Lung (tissue), 12 donors: ENCODE results near the gene RRM1. TPM values are rescaled to one million over a fixed set of nuclear protein-coding genes. Genes with fewer than 3 reads are reported as not detected.
"Not testable (repeated sequence)": the region's sequence is repeated elsewhere in the genome, so short reads cannot be mapped to it uniquely, and the experiment has no call there.

ENCODE experiments used
- ATAC-seq: fragments of 200-7000 bp; cut with Tn5 transposase; one replicate; pipeline ENCODE4 v1.9.1; 2020; ENCODE audit warnings: moderate number of reproducible peaks; ENCODE audit not compliant: insufficient read depth, low FRiP score
- DNase-seq, 3 donors: peaks; one replicate each; pipeline ENCODE4 v3.0.0-alpha.2; 2013 to 2017
- H3K27ac ChIP-seq, 2 donors: one replicate each; pipeline ENCODE4 v1.5.1; 2013; ENCODE audit warnings: mild to moderate bottlenecking in 2 of 2, moderate library complexity in 2 of 2, control low read depth in 1 of 2, inconsistent platforms in 1 of 2, low read depth in 1 of 2, low read length in 1 of 2
- H3K27me3 ChIP-seq, 3 donors: one replicate each; pipeline ENCODE4 v1.5.1; 2013; ENCODE audit warnings: low read length in 2 of 3; ENCODE audit not compliant: control insufficient read depth in 3 of 3, insufficient read depth in 3 of 3
- H3K36me3 ChIP-seq, 4 donors: one replicate each; pipeline ENCODE4 v1.5.1; 2013; ENCODE audit warnings: low read length in 4 of 4, mild to moderate bottlenecking in 1 of 4, moderate library complexity in 1 of 4; ENCODE audit not compliant: control insufficient read depth in 4 of 4, insufficient read depth in 4 of 4
- H3K4me1 ChIP-seq, 5 donors: one replicate each; pipeline ENCODE4 v1.5.1; 2013; ENCODE audit warnings: low read length in 5 of 5, mild to moderate bottlenecking in 2 of 5, moderate library complexity in 1 of 5; ENCODE audit not compliant: control insufficient read depth in 5 of 5, insufficient read depth in 5 of 5
- H3K4me3 ChIP-seq: one replicate; pipeline ENCODE4 v1.5.1; 2013; ENCODE audit warnings: mild to moderate bottlenecking, control low read depth, moderate library complexity
- H3K9ac ChIP-seq, 2 donors: one replicate each; pipeline ENCODE4 v1.5.1; 2013; ENCODE audit warnings: low read length in 2 of 2, control low read depth in 1 of 2; ENCODE audit not compliant: insufficient read depth in 1 of 2
- H3K9me3 ChIP-seq, 4 donors: one replicate each; pipeline ENCODE4 v1.5.1; 2013; ENCODE audit warnings: low read length in 3 of 4, mild to moderate bottlenecking in 1 of 4, moderate library complexity in 1 of 4; ENCODE audit not compliant: control insufficient read depth in 4 of 4, insufficient read depth in 3 of 4
- CTCF ChIP-seq: IDR thresholded peaks from 2 replicates; pipeline ENCODE4 v1.5.1; 2012; ENCODE audit warnings: mild to moderate bottlenecking; ENCODE audit errors: control extremely low read depth, extremely low read depth
- WGBS, 2 donors: extraction: QIAGEN DNeasy Blood & Tissue Kit; methylation state at CpG; one replicate each; pipeline ENCODE4 v1.1.7; 2013; 5-methylcytosine and 5-hydroxymethylcytosine counted together
- polyA plus RNA-seq, 2 donors: library from polyadenylated mRNA; stranded (reverse); fragments of 200-250 nt; gene quantifications; one replicate each; pipeline ENCODE4 v1.2.1, GENCODE V29; 2013
- total RNA-seq, 2 donors: library from RNA; depleted of rRNA in 1 of 2; stranded (reverse); fragments of >200 nt in 1 of 2; gene quantifications; one replicate each; pipeline ENCODE4 v1.2.1, GENCODE V29; 2014 to 2021
- donor health status: control.
- donor health status: control.
- donor health status: Bipolar disorder and iron deficiency.
- donor health status: healthy.
- donor health status: DM: yes; HTN: yes; CAD: no.

The RRM1 gene
- total and polyA plus RNA-seq, 4 donors: 9.4 to 46.5 (median 25.8) TPM

DNA sequence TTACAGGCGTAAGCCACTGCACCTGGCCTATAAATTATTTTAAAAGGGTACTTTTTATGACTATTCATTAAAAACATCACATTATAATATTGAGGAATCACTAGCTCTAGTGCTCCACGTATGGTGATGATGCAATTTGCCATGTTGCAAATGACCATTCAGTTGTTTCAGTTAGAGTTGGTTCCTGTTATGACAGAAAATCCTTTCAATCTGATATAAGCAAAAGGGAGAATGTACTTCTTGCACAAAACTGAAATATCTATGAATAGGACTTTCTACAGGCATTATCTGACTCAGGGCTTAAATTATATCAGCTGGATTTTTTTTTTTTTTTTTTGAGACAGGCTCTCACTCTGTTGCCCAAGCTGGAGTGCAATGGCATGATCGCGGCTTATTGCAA is 45.6 kb upstream of the RRM1 start:
- H3K27me3 ChIP-seq: no peaks in the 10 kb centered on the region
- no peak overlapping the region for H3K4me3 ChIP-seq
- no peak overlapping the region for H3K9ac ChIP-seq
- ATAC-seq (no peak), DNase-seq (no peak)
- H3K9me3 ChIP-seq: no peaks in the 10 kb centered on the region
- no peak for TF ChIP-seq CTCF
- peaks cover 0 to 6% (median 0%) of the 10 kb centered on the region in 5 donors for H3K4me1 ChIP-seq
- H3K36me3 ChIP-seq: peaks cover 0 to 2% (median 0%) of the 10 kb centered on the region in 4 donors
- H3K27ac ChIP-seq: no peak overlapping the region
- 42 to 78% methylated on average over 4 of the region's 4 CpGs for WGBS, 2 donors

GRCh38 chr11:4050138-4050537 is 44.5 kb upstream of the RRM1 start:
- no peak for TF ChIP-seq CTCF
- H3K27me3 ChIP-seq: no peaks in the 10 kb centered on the region
- no peak overlapping the region for H3K27ac ChIP-seq
- H3K4me3 ChIP-seq: no peak overlapping the region
- H3K9ac ChIP-seq: no peak overlapping the region
- WGBS, 2 donors: 59 to 80% methylated on average over 1 of the region's 1 CpG
- no peak for DNase-seq
- peaks cover 0 to 2% (median 0%) of the 10 kb centered on the region in 4 donors for H3K36me3 ChIP-seq
- no peaks in the 10 kb centered on the region for H3K4me1 ChIP-seq
- ATAC-seq: no peak
- no peaks in the 10 kb centered on the region for H3K9me3 ChIP-seq

GRCh38 chr11:4053200-4053599 is 41.4 kb upstream of the RRM1 start:
- not testable (repeated sequence) for ATAC-seq, H3K9me3 ChIP-seq, H3K4me1 ChIP-seq, H3K9ac ChIP-seq, H3K27ac ChIP-seq, H3K4me3 ChIP-seq, DNase-seq, H3K36me3 ChIP-seq, H3K27me3 ChIP-seq
- 88 to 94% methylated on average over 4 of the region's 4 CpGs for WGBS, 2 donors

DNA sequence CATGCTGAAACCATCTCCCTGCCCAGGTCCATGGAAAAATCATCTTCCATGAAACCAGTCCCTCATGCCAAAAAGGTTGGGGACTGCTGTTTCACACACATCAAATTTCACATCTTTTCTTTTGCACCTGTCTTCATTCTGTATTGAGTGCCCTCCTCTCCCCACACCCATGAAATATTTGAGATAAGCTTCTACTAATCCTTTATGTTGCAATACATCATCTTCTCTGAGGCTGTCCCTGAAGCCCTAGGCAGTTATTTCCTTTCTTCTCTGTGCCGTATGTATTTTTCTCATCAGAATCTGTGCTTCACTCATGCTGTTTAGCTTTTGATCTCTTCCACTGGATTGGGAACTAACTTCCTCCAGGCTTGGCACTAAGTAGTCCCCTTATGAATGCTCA is 40.0 kb upstream of the RRM1 start:
- no peaks in the 10 kb centered on the region for H3K27me3 ChIP-seq
- H3K9ac ChIP-seq: no peak overlapping the region
- H3K4me1 ChIP-seq: no peaks in the 10 kb centered on the region
- no peak for TF ChIP-seq CTCF
- H3K4me3 ChIP-seq: no peak overlapping the region
- no peak overlapping the region for H3K27ac ChIP-seq
- no peaks in the 10 kb centered on the region for H3K9me3 ChIP-seq
- 32 to 59% methylated on average over 1 of the region's 1 CpG for WGBS, 2 donors
- ATAC-seq: no peak
- no peak for DNase-seq
- H3K36me3 ChIP-seq: peaks cover 0 to 14% (median 12%) of the 10 kb centered on the region in 4 donors
